Neural progenitor cell (in vitro differentiated cells): ENCODE results near the gene SLFNL1. TPM values are rescaled to one million over a fixed set of nuclear protein-coding genes. Genes with fewer than 3 reads are reported as not detected.

Experiments used
- DNase-seq: peaks from one replicate; pipeline ENCODE4 v3.0.0-alpha.2; 2016; ENCODE audit warnings: low spot score
- H2AFZ ChIP-seq: fragments of 200-600 bp; sonication (generic); replicated peaks from 2 replicates; pipeline ENCODE4 v1.6.1; 2016; ENCODE audit warnings: antibody characterized with exemption
- H3F3A ChIP-seq: fragments of 200-600 bp; sonication (generic); 2 replicates; pipeline ENCODE4 v1.6.1; 2016; ENCODE audit warnings: antibody characterized with exemption, low read depth
- H3K27ac ChIP-seq: fragments of 200-600 bp; sonication (generic); 2 replicates; pipeline ENCODE4 v1.5.1; 2016; ENCODE audit warnings: mild to moderate bottlenecking
- H3K27me3 ChIP-seq: fragments of 200-600 bp; sonication (generic); 2 replicates; pipeline ENCODE4 v1.6.1; 2016; ENCODE audit warnings: mild to moderate bottlenecking, moderate library complexity
- H3K36me3 ChIP-seq: fragments of 200-600 bp; sonication (generic); 2 replicates; pipeline ENCODE4 v1.5.1; 2016
- H3K4me1 ChIP-seq: fragments of 200-600 bp; sonication (generic); 2 replicates; pipeline ENCODE4 v1.6.1; 2016; ENCODE audit warnings: mixed run types
- H3K4me2 ChIP-seq: fragments of 200-600 bp; sonication (generic); 2 replicates; pipeline ENCODE4 v1.6.1; 2016
- H3K4me3 ChIP-seq: fragments of 200-600 bp; sonication (generic); 2 replicates; pipeline ENCODE4 v1.5.1; 2016
- H3K79me2 ChIP-seq: fragments of 200-600 bp; sonication (generic); 2 replicates; pipeline ENCODE4 v1.6.1; 2016; ENCODE audit warnings: low read depth
- H3K9ac ChIP-seq: fragments of 200-600 bp; sonication (generic); 2 replicates; pipeline ENCODE4 v1.6.1; 2016
- H3K9me3 ChIP-seq: fragments of 200-600 bp; sonication (generic); 2 replicates; pipeline ENCODE4 v1.5.1; 2016; ENCODE audit warnings: low read depth
- H4K20me1 ChIP-seq: fragments of 200-600 bp; sonication (generic); 2 replicates; pipeline ENCODE4 v1.6.1; 2016; ENCODE audit warnings: low read depth
- H3K27ac Mint-ChIP-seq: 3 replicates; pipeline ENCODE4 v1.8.0; 2021; ENCODE audit warnings: mixed read lengths
- H3K27me3 Mint-ChIP-seq: 2 replicates; pipeline ENCODE4 v1.8.0; 2022; ENCODE audit warnings: low read depth, mild to moderate bottlenecking, inconsistent platforms, moderate library complexity, mixed read lengths; ENCODE audit not compliant: insufficient read depth
- H3K36me3 Mint-ChIP-seq: 3 replicates; pipeline ENCODE4 v1.8.0; 2021; ENCODE audit warnings: mixed read lengths
- H3K4me1 Mint-ChIP-seq: 3 replicates; pipeline ENCODE4 v1.8.0; 2021; ENCODE audit warnings: mixed read lengths
- H3K4me3 Mint-ChIP-seq: 3 replicates; pipeline ENCODE4 v1.8.0; 2021; ENCODE audit warnings: mild to moderate bottlenecking, moderate library complexity, mixed read lengths
- H3K9me3 Mint-ChIP-seq: 3 replicates; pipeline ENCODE4 v1.8.0; 2020; ENCODE audit warnings: mixed read lengths
- CTCF ChIP-seq: fragments of 200-600 bp; sonication (generic); IDR thresholded peaks from 2 replicates; pipeline ENCODE4 v1.5.1; 2017; ENCODE audit warnings: antibody characterized with exemption, mild to moderate bottlenecking
- EZH2 ChIP-seq: fragments of 200-600 bp; sonication (generic); IDR thresholded peaks from 2 replicates; pipeline ENCODE4 v1.6.1; 2017; ENCODE audit warnings: antibody characterized with exemption, mild to moderate bottlenecking, moderate library complexity
- EZH2phosphoT487 ChIP-seq: fragments of 200-600 bp; sonication (generic); IDR thresholded peaks from 2 replicates; pipeline ENCODE4 v1.6.1; 2017; ENCODE audit warnings: antibody characterized with exemption
- total RNA-seq: library from RNA; depleted of rRNA; stranded (reverse); fragments of >200 nt; gene quantifications from 2 replicates; pipeline ENCODE4 v1.2.3, GENCODE V29; 2015; ENCODE audit warnings: low replicate concordance

The SLFNL1 gene
- 0.19 TPM in 1 of 2 replicates, not detected in the other for total RNA-seq

DNA sequence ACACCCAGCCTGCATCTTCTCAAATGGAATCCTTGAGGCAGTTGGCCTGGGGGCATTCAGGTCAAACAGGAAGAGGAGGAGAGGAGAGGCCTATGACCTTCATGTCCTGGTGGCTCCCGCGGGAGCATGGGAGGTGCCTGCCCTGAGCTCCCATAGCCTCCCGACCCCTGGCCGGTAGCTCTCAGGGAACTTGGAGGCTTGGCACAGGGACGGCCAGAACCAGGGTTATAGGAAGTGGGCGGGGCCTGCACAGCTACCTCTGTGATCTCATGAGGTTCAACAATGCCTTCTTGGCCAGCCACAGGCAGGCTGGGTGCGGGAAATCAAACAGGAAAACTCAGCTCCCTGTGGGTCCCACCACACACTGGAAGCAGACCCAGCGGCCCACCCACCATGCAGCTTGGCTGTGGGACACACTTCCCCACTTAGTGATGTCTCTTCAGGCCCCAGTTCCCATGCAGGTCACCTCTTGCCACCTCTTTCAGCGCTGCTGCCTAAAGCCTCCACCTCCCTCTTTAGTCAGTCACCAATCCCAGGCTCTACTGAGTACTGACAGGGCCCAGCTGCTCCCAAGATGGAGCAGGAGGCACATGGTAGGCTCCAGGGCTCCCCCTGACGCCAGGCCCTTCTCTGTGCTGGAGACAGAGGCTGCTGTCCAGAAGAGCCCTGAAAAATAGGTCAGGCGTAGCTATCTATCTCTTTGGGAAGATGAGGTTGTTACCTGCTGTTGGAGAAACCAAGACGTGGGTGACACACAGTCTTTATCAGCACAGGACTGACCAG, at the start of gene SLFNL1:
Gene SLFNL1, minus strand, starts transcription at position 200 of the 783 bp plus-strand sequence. CDS start 1,065 bp downstream, outside the sequence.
- Mint-ChIP-seq H3K36me3 (peaks cover 17% of the 10 kb centered on the region), H3K4me3 (no peak within 1 kb of the TSS), H3K27ac (peak within 1 kb of the TSS; percentile 61), H3K27me3 (peaks cover 7% of the 10 kb centered on the region), H3K9me3 (no peaks in the 10 kb centered on the region), H3K4me1 (peaks cover 15% of the 10 kb centered on the region)
- Histone ChIP-seq H3K9me3 (no peaks in the 10 kb centered on the region), H3K4me3 (no peak within 1 kb of the TSS), H3K79me2 (no peaks in the 10 kb centered on the region), H3K4me1 (peaks cover 5% of the 10 kb centered on the region), H3K36me3 (no peaks in the 10 kb centered on the region), H2AFZ (no peak within 1 kb of the TSS), H3F3A (peaks cover 14% of the 10 kb centered on the region), H3K9ac (no peak within 1 kb of the TSS), H3K27me3 (no peaks in the 10 kb centered on the region), H4K20me1 (peaks cover 6% of the 10 kb centered on the region), H3K4me2 (no peak within 1 kb of the TSS), H3K27ac (no peak within 1 kb of the TSS)
- DNase-seq = peak; percentile 32
- TF ChIP-seq CTCF (no peak), EZH2 (no peak), EZH2phosphoT487 (no peak)

- Histone ChIP-seq H3F3A (no peaks in the 10 kb centered on the region), H3K27ac (no peak overlapping the region), H3K9me3 (no peaks in the 10 kb centered on the region), H3K9ac (no peak overlapping the region), H2AFZ (no peak overlapping the region), H3K27me3 (no peaks in the 10 kb centered on the region), H3K79me2 (no peaks in the 10 kb centered on the region), H4K20me1 (no peaks in the 10 kb centered on the region), H3K4me3 (no peak overlapping the region), H3K4me2 (no peak overlapping the region), H3K4me1 (peaks cover 7% of the 10 kb centered on the region), H3K36me3 (peaks cover 4% of the 10 kb centered on the region)
- H3K4me3 Mint-ChIP-seq = no peak overlapping the region
- H3K9me3 Mint-ChIP-seq = peaks cover 8% of the 10 kb centered on the region
- peaks cover 2% of the 10 kb centered on the region for H3K27me3 Mint-ChIP-seq
- no peak for DNase-seq
- H3K36me3 Mint-ChIP-seq = peaks cover 49% of the 10 kb centered on the region
- peaks cover 2% of the 10 kb centered on the region for H3K4me1 Mint-ChIP-seq
- H3K27ac Mint-ChIP-seq = no peak overlapping the region
- TF ChIP-seq EZH2 = no peak
- TF ChIP-seq EZH2phosphoT487 = no peak
- no peak for TF ChIP-seq CTCF
These were observed 35.4 kb upstream of the SLFNL1 start for GRCh38 chr1:41056907-41057306.

DNA sequence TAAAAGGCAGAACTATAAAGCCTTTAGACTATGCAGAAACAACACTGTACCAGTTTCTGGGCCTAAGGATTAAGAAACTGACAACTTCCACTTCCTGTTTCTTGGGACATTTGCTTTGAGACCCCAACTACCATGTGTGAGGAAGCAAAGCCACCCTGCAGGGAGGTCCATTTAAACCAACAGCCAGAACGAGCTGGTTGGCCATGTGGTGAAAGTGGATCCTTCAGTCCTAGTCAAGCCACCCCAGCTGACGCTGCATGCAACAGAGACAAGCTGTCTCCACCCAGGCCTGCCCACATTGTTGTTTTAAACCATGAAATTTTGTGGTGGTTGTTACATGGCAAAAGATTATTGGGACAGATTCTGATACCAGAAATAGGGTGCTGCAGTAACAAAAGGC, 31.8 kb upstream of the SLFNL1 start:
- H3K27me3 ChIP-seq = no peaks in the 10 kb centered on the region
- no peak for DNase-seq
- H3K9me3 Mint-ChIP-seq = no peaks in the 10 kb centered on the region

More for the DNA sequence above, 31.8 kb upstream of the SLFNL1 start:
- no peaks in the 10 kb centered on the region for H3F3A ChIP-seq
- H3K79me2 ChIP-seq = no peaks in the 10 kb centered on the region
- no peaks in the 10 kb centered on the region for H3K9me3 ChIP-seq
- no peak overlapping the region for H3K4me2 ChIP-seq
- Mint-ChIP-seq H3K4me1 (peaks cover 2% of the 10 kb centered on the region), H3K4me3 (no peak overlapping the region), H3K36me3 (peaks cover 29% of the 10 kb centered on the region), H3K27me3 (peaks cover 3% of the 10 kb centered on the region), H3K27ac (no peak overlapping the region)
- TF ChIP-seq CTCF (no peak), EZH2phosphoT487 (no peak), EZH2 (no peak)
- H3K27ac ChIP-seq = no peak overlapping the region
- peaks cover 4% of the 10 kb centered on the region for H3K36me3 ChIP-seq
- H3K4me3 ChIP-seq = no peak overlapping the region
- H3K9ac ChIP-seq = no peak overlapping the region
- no peaks in the 10 kb centered on the region for H4K20me1 ChIP-seq
- no peak overlapping the region for H2AFZ ChIP-seq
- H3K4me1 ChIP-seq = peaks cover 7% of the 10 kb centered on the region
